Measurements from ENCODE around the gene GNL2.
"Not testable (repeated sequence)": the region's sequence is repeated elsewhere in the genome, so short reads cannot be mapped to it uniquely, and the experiment has no call there.

GRCh38 chr1:37518241-37518640 lies 77.5 kb downstream of the GNL2 start:
- TF ChIP-seq, protein P1, sequence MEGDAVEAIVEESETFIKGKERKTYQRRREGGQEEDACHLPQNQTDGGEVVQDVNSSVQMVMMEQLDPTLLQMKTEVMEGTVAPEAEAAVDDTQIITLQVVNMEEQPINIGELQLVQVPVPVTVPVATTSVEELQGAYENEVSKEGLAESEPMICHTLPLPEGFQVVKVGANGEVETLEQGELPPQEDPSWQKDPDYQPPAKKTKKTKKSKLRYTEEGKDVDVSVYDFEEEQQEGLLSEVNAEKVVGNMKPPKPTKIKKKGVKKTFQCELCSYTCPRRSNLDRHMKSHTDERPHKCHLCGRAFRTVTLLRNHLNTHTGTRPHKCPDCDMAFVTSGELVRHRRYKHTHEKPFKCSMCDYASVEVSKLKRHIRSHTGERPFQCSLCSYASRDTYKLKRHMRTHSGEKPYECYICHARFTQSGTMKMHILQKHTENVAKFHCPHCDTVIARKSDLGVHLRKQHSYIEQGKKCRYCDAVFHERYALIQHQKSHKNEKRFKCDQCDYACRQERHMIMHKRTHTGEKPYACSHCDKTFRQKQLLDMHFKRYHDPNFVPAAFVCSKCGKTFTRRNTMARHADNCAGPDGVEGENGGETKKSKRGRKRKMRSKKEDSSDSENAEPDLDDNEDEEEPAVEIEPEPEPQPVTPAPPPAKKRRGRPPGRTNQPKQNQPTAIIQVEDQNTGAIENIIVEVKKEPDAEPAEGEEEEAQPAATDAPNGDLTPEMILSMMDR (IDR thresholded peaks at IDR 0.05; ENCODE audit: low read length) = not testable (repeated sequence)
- not testable (repeated sequence) for TF ChIP-seq EZH2 (IDR thresholded peaks at IDR 0.05; ENCODE audit: borderline replicate concordance, low read length)
